GM12878 (cell line): ENCODE data around the gene GDF15. TPM values are rescaled to one million over a fixed set of nuclear protein-coding genes. Genes with fewer than 3 reads are reported as not detected.

Experiments used
- ATAC-seq: fragments of 200-7000 bp; cut with Tn5 transposase; 3 replicates; pipeline ENCODE4 v1.9.1; 2020; ENCODE audit warnings: mild to moderate bottlenecking, moderate library complexity
- BruUV-seq: library from RNA; stranded (reverse); fragments of 400-500 nt; replicated peaks from 2 replicates; lab custom pipeline; 2021; lab: Mats Ljungman, UMichigan
- CTCF ChIA-PET: fragments of 300-600 bp; sonication (Branson Sonifier 250); formaldehyde crosslinking; extraction: SDS; loops from one replicate; lab custom pipeline; 2021; ENCODE audit warnings: inconsistent platforms; lab: Yijun Ruan, JAX
- POLR2A ChIA-PET: fragments of 350-600 bp; formaldehyde crosslinking; extraction: SDS; loops from one replicate; lab custom pipeline; 2021; ENCODE audit warnings: inconsistent platforms; lab: Charles Lee
- RAD21 ChIA-PET: fragments of 300-600 bp; sonication (Branson Sonifier 250); formaldehyde crosslinking; loops from one replicate; lab custom pipeline; 2023; ENCODE audit warnings: antibody characterized with exemption; ENCODE audit not compliant: unreplicated experiment; lab: Charles Lee
- SMC1A ChIA-PET: fragments of 300-600 bp; sonication (Branson Sonifier 250); formaldehyde crosslinking; loops from one replicate; lab custom pipeline; 2023; ENCODE audit not compliant: unreplicated experiment, uncharacterized antibody; lab: Charles Lee
- DNase-seq: peaks from one replicate; pipeline ENCODE4 v3.0.0-alpha.2; 2011; ENCODE audit warnings: low read depth, low spot score
- FAIRE-seq: peaks from 3 replicates; lab custom pipeline; 2011; peaks lifted over from hg19 to GRCh38; lab: Jason Lieb, UNC
- H2AFZ ChIP-seq: 2 replicates; pipeline ENCODE4 v1.6.0; 2011; ENCODE audit warnings: low read depth, low read length, control low read depth; ENCODE audit not compliant: control insufficient read depth
- H3K27ac ChIP-seq: 2 replicates; pipeline ENCODE4 v1.5.1; 2011; ENCODE audit warnings: control low read depth; ENCODE audit not compliant: control insufficient read depth, insufficient read depth
- H3K27me3 ChIP-seq, 2 experiments: replicated peaks in 1 of 2; 2 replicates each; pipeline versions ENCODE4 v1.6.0 to v1.6.1; 2011; ENCODE audit warnings: low read length in 1 of 2; ENCODE audit not compliant: control insufficient read depth in 2 of 2, insufficient read depth in 2 of 2
- H3K36me3 ChIP-seq, 2 experiments: 2 replicates each; pipeline ENCODE4 v1.5.1; 2011; ENCODE audit warnings: low read length in 1 of 2; ENCODE audit not compliant: control insufficient read depth in 2 of 2, insufficient read depth in 2 of 2
- H3K4me1 ChIP-seq: 2 replicates; pipeline ENCODE4 v1.6.1; 2011; ENCODE audit warnings: mild to moderate bottlenecking, low read length, moderate library complexity, mixed read lengths; ENCODE audit not compliant: control insufficient read depth, insufficient read depth
- H3K4me2 ChIP-seq: 2 replicates; pipeline ENCODE4 v1.6.0; 2011; ENCODE audit warnings: control low read depth; ENCODE audit not compliant: control insufficient read depth, insufficient read depth
- H3K4me3 ChIP-seq: fragments of 200-600 bp; sonication (generic); 2 replicates; pipeline ENCODE4 v1.5.1; 2016
- H3K79me2 ChIP-seq: 2 replicates; pipeline ENCODE4 v1.6.0; 2011; ENCODE audit warnings: low read length; ENCODE audit not compliant: control insufficient read depth, insufficient read depth
- H3K9ac ChIP-seq: 2 replicates; pipeline ENCODE4 v1.8.0; 2011; ENCODE audit warnings: low read length, control low read depth, mixed read lengths; ENCODE audit not compliant: control insufficient read depth, insufficient read depth
- H3K9me3 ChIP-seq: replicated peaks from 3 replicates; pipeline ENCODE4 v1.5.1; 2011; ENCODE audit warnings: mild to moderate bottlenecking, low read length; ENCODE audit not compliant: control insufficient read depth, insufficient read depth
- H4K20me1 ChIP-seq: 2 replicates; pipeline ENCODE4 v1.6.0; 2011; ENCODE audit not compliant: control insufficient read depth, insufficient read depth
- BACH1 ChIP-seq: fragments of 450-650 bp; IDR thresholded peaks from 2 replicates; pipeline ENCODE4 v1.6.1; 2017; ENCODE audit warnings: mild to moderate bottlenecking, borderline replicate concordance
- CHD4 ChIP-seq: fragments of 200-600 bp; sonication (generic); IDR thresholded peaks from 2 replicates; pipeline ENCODE4 v1.6.1; 2016; ENCODE audit warnings: mild to moderate bottlenecking
- DPF2 ChIP-seq: fragments of 450-650 bp; IDR thresholded peaks from 2 replicates; pipeline ENCODE4 v1.6.1; 2017; ENCODE audit warnings: mild to moderate bottlenecking
- EED ChIP-seq: sonication (generic); IDR thresholded peaks from 2 replicates; pipeline ENCODE4 v1.6.1; 2016; ENCODE audit warnings: antibody characterized with exemption, low read depth
- EGR1 ChIP-seq, 2 experiments: IDR thresholded peaks; 1 replicate in 1 of 2; 2 replicates in 1 of 2; pipeline ENCODE4 v1.6.1; 2011 to 2012; ENCODE audit warnings: low read depth in 2 of 2, low read length in 2 of 2, borderline replicate concordance in 1 of 2, mild to moderate bottlenecking in 1 of 2, moderate library complexity in 1 of 2
- IKZF1 ChIP-seq: fragments of 450-650 bp; conservative IDR thresholded peaks from 2 replicates; pipeline ENCODE4 v1.6.1; 2017; ENCODE audit warnings: antibody characterized with exemption, mild to moderate bottlenecking
- IKZF2 ChIP-seq, 2 experiments: fragments of 450-650 bp; IDR thresholded peaks; 2 replicates each; pipeline ENCODE4 v1.6.1; 2017; ENCODE audit warnings: mild to moderate bottlenecking in 2 of 2, moderate library complexity in 2 of 2
- JUNB ChIP-seq: IDR thresholded peaks from 2 replicates; pipeline ENCODE4 v1.6.1; 2016; ENCODE audit warnings: antibody characterized with exemption, mild to moderate bottlenecking
- MTA2 ChIP-seq: fragments of 450-650 bp; IDR thresholded peaks from 2 replicates; pipeline ENCODE4 v1.6.1; 2016; ENCODE audit warnings: low read depth, mild to moderate bottlenecking, moderate library complexity
- NFXL1 ChIP-seq: fragments of 450-650 bp; IDR thresholded peaks from 2 replicates; pipeline ENCODE4 v1.6.1; 2017; ENCODE audit warnings: antibody characterized with exemption, mild to moderate bottlenecking, borderline replicate concordance
- RELB ChIP-seq: fragments of 450-650 bp; IDR thresholded peaks from 2 replicates; pipeline ENCODE4 v1.6.1; 2017; ENCODE audit warnings: low read depth, mild to moderate bottlenecking, moderate library complexity
- SPI1 ChIP-seq: IDR thresholded peaks from 2 replicates; pipeline ENCODE4 v1.6.1; 2011; ENCODE audit warnings: low read depth, mild to moderate bottlenecking, low read length, moderate library complexity, borderline replicate concordance; ENCODE audit not compliant: insufficient read depth
- TCF3 ChIP-seq: IDR thresholded peaks from 2 replicates; pipeline ENCODE4 v1.6.1; 2012; ENCODE audit warnings: low read depth, mild to moderate bottlenecking, low read length, borderline replicate concordance; ENCODE audit not compliant: insufficient read depth
- YY1 ChIP-seq: IDR thresholded peaks from 2 replicates; pipeline ENCODE4 v1.6.1; 2011; ENCODE audit warnings: low read depth, mild to moderate bottlenecking, low read length
- ZNF622 ChIP-seq: fragments of 450-650 bp; IDR thresholded peaks from 2 replicates; pipeline ENCODE4 v1.6.1; 2017; ENCODE audit warnings: mild to moderate bottlenecking, inconsistent platforms
- WGBS: methylation state at CpG from one replicate; pipeline ENCODE4 v1.1.6; 2016; ENCODE audit warnings: low lambda C conversion rate; ENCODE audit not compliant: insufficient replicate concordance, insufficient coverage; ENCODE audit errors: missing lambda C conversion rate; 5-methylcytosine and 5-hydroxymethylcytosine counted together
- in situ Hi-C: fragments of 300-500 bp; cut with MboI; formaldehyde crosslinking; loops from 9 replicates; pipeline ENCODE4 v1.14.3; 2018; ENCODE audit warnings: mixed read lengths
- intact Hi-C: fragments of 100-400 bp; cut with micrococcal nuclease; formaldehyde crosslinking; loops from one replicate; pipeline ENCODE4 v1.14.2; 2022; ENCODE audit not compliant: unreplicated experiment
- polyA plus RNA-seq, 11 experiments: library from polyadenylated mRNA; depleted of rRNA in 4 of 11; unstranded in 6 of 11; stranded (reverse) in 5 of 11; fragments of >200 nt; fragmentation: Nextera tagmentation in 4 of 11; fragmentation: Illumina TruSeq in 1 of 11; extraction: Ambion mirVana in 4 of 11; extraction: Trizol in 1 of 11; gene quantifications; 1 replicate in 1 of 11; 2 replicates in 10 of 11; pipeline versions ENCODE4 v1.2.1 to v1.2.3, GENCODE V29; 2011 to 2016; ENCODE audit warnings: inconsistent platforms in 2 of 11, missing spikeins in 2 of 11, low read depth in 1 of 11
- total RNA-seq, 4 experiments: library from RNA; depleted of rRNA in 3 of 4; stranded (reverse); fragments of >200 nt in 3 of 4; fragmentation: Illumina TruSeq in 1 of 4; extraction: Trizol in 1 of 4; gene quantifications; 2 replicates each; pipeline versions ENCODE4 v1.2.1 to v1.2.3, GENCODE V29; 2013 to 2021
- TF ChIP-seq, protein P1 (sequence below): fragments of 450-650 bp; IDR thresholded peaks from 2 replicates; pipeline ENCODE4 v1.6.1; 2017; ENCODE audit warnings: mild to moderate bottlenecking, moderate library complexity

The GDF15 gene
- total and polyA plus RNA-seq, 10 of the 15 experiments (the other 5 are each of a cell fraction or from before 2014, with no cell fraction given): 0.11 to 3.6 (median 1.6) TPM; not detected in 1

- peak overlapping the region; percentile 53 for H3K27ac ChIP-seq
- H3K9ac ChIP-seq: peak overlapping the region; percentile 51
- SMC1A ChIA-PET: interaction anchor here (0.8 to 6.6 kb wide), 13 partner anchors 13 to 136 kb away, joined by 3 to 60 read pairs (median 4); partner anchors contain the start of gene LSM4
- peak overlapping the region; percentile 59 for H2AFZ ChIP-seq
- peak; percentile 71 for FAIRE-seq
- POLR2A ChIA-PET: interaction anchor here (0.6 to 2.0 kb wide), 5 partner anchors 33 to 324 kb away, joined by 3 to 26 read pairs (median 3); partner anchors contain the start of gene JUND
- CTCF ChIA-PET: interaction anchor here (1.0 to 8.8 kb wide), 15 partner anchors 14 to 255 kb away, joined by 3 to 88 read pairs (median 6); partner anchors contain the start of genes GDF15 and JUND
- no TSS peak for BruUV-seq
- no peaks in the 10 kb centered on the region for H3K36me3 ChIP-seq
- in situ Hi-C loops (no loop called here), intact Hi-C loops (loop anchor here (10.0 kb wide), 1 partner anchor 211 kb away; the partner anchor contains the start of gene RAB3A)
- no peak for DNase-seq
- no peaks in the 10 kb centered on the region for H3K9me3 ChIP-seq
- H3K4me2 ChIP-seq: peak overlapping the region; percentile 56
- H3K27me3 ChIP-seq: no peaks in the 10 kb centered on the region
- TF ChIP-seq IKZF1 (peak; percentile 68), ZNF622 (no peak), MTA2 (0 out of 2 replicates have a peak, but pooled peaks have one; percentile 8), NFXL1 (peak; percentile 96), CHD4 (0 out of 2 replicates have a peak, but pooled peaks have one; percentile 72), RELB (0 out of 2 replicates have a peak, but pooled peaks have one; percentile 12), EED (peak; percentile 77; the same call in 1 of the 2 replicates), SPI1 (0 out of 2 replicates have a peak, but pooled peaks have one; percentile 9), DPF2 (peak; percentile 58; the same call in 1 of the 2 replicates), YY1 (no peak), JUNB (no peak), EGR1 (IDR thresholded peaks at IDR 0.05; ENCODE audit: borderline replicate concordance in 1 of 2, low read depth in 2 of 2, low read length in 2 of 2) (peak in 1 of 2 experiments; percentile 85; a peak in 2 of 3 replicates), IKZF2 (IDR thresholded peaks at IDR 0.05) (peak; percentile 51 to 63; a peak in 3 of 4 replicates), BACH1 (no peak), TCF3 (no peak)
- TF ChIP-seq, protein P1, sequence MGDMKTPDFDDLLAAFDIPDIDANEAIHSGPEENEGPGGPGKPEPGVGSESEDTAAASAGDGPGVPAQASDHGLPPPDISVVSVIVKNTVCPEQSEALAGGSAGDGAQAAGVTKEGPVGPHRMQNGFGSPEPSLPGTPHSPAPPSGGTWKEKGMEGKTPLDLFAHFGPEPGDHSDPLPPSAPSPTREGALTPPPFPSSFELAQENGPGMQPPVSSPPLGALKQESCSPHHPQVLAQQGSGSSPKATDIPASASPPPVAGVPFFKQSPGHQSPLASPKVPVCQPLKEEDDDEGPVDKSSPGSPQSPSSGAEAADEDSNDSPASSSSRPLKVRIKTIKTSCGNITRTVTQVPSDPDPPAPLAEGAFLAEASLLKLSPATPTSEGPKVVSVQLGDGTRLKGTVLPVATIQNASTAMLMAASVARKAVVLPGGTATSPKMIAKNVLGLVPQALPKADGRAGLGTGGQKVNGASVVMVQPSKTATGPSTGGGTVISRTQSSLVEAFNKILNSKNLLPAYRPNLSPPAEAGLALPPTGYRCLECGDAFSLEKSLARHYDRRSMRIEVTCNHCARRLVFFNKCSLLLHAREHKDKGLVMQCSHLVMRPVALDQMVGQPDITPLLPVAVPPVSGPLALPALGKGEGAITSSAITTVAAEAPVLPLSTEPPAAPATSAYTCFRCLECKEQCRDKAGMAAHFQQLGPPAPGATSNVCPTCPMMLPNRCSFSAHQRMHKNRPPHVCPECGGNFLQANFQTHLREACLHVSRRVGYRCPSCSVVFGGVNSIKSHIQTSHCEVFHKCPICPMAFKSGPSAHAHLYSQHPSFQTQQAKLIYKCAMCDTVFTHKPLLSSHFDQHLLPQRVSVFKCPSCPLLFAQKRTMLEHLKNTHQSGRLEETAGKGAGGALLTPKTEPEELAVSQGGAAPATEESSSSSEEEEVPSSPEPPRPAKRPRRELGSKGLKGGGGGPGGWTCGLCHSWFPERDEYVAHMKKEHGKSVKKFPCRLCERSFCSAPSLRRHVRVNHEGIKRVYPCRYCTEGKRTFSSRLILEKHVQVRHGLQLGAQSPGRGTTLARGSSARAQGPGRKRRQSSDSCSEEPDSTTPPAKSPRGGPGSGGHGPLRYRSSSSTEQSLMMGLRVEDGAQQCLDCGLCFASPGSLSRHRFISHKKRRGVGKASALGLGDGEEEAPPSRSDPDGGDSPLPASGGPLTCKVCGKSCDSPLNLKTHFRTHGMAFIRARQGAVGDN: peak; percentile 48
- H3K79me2 ChIP-seq: peaks cover 12% of the 10 kb centered on the region
- peaks cover 47% of the 10 kb centered on the region for H3K4me1 ChIP-seq
- 25% methylated on average over 24 of the region's 25 CpGs for WGBS
- no peak for ATAC-seq
- no peaks in the 10 kb centered on the region for H4K20me1 ChIP-seq
- RAD21 ChIA-PET: interaction anchor here (1.0 to 6.5 kb wide), 12 partner anchors 13 to 302 kb away, joined by 3 to 63 read pairs (median 4); partner anchors contain the start of gene GDF15
- H3K4me3 ChIP-seq: peak overlapping the region; percentile 59; the same call in 1 of the 2 replicates
Observed at GRCh38 chr19:18415178-18415867, 29.4 kb downstream of the GDF15 start.
